GM12878 (cell line): Measurements from ENCODE around the gene CDC45.

Experiments used
- BCL11A ChIP-seq: IDR thresholded peaks from 2 replicates; pipeline ENCODE4 v1.6.1; 2011; ENCODE audit warnings: low read depth, low read length
- EP300 ChIP-seq, 2 experiments: fragments of 150-350 bp in 1 of 2; IDR thresholded peaks; 2 replicates each; pipeline ENCODE4 v1.6.1; 2011 to 2012; ENCODE audit warnings: low read depth in 2 of 2, low read length in 2 of 2, borderline replicate concordance in 1 of 2, improper control_type of control experiment in 1 of 2, inconsistent platforms in 1 of 2; ENCODE audit not compliant: control insufficient read depth in 1 of 2
- ETV6 ChIP-seq, 2 experiments: fragments of 450-650 bp in 1 of 2; IDR thresholded peaks in 1 of 2; conservative IDR thresholded peaks in 1 of 2; 2 replicates each; pipeline ENCODE4 v1.6.1; 2014; ENCODE audit warnings: antibody characterized with exemption in 1 of 2, borderline replicate concordance in 1 of 2, low read depth in 1 of 2, mild to moderate bottlenecking in 1 of 2, moderate library complexity in 1 of 2
- IRF4 ChIP-seq: IDR thresholded peaks from 2 replicates; pipeline ENCODE4 v1.6.1; 2011; ENCODE audit warnings: low read depth, low read length
- JUND ChIP-seq: IDR thresholded peaks from 2 replicates; pipeline ENCODE4 v1.6.1; 2012; ENCODE audit warnings: low read depth, mild to moderate bottlenecking, low read length, improper control_type of control experiment, moderate library complexity
- RAD21 ChIP-seq: IDR thresholded peaks from 2 replicates; pipeline ENCODE4 v1.6.1; 2011; ENCODE audit warnings: mild to moderate bottlenecking, low read depth, low read length, moderate library complexity; ENCODE audit not compliant: insufficient read depth
- SIN3A ChIP-seq: IDR thresholded peaks from 2 replicates; pipeline ENCODE4 v1.6.1; 2012; ENCODE audit warnings: low read depth, low read length, improper control_type of control experiment
- TAF1 ChIP-seq: IDR thresholded peaks from 2 replicates; pipeline ENCODE4 v1.6.1; 2011; ENCODE audit warnings: mild to moderate bottlenecking, low read depth, low read length, borderline replicate concordance
- TF ChIP-seq, protein P1 (sequence below), 3 experiments: IDR thresholded peaks in 2 of 3; conservative IDR thresholded peaks in 1 of 3; 2 replicates each; pipeline ENCODE4 v1.5.1; 2011; ENCODE audit warnings: low read depth in 3 of 3, low read length in 3 of 3, mild to moderate bottlenecking in 3 of 3, control low read depth in 2 of 3, moderate library complexity in 2 of 3, inconsistent platforms in 1 of 3, mixed read lengths in 1 of 3; ENCODE audit not compliant: control insufficient read depth in 2 of 3, insufficient read depth in 1 of 3; ENCODE audit errors: extremely low read depth in 1 of 3
- TF ChIP-seq, protein P2 (sequence below): fragments of 450-650 bp; formaldehyde crosslinking; IDR thresholded peaks from 2 replicates; pipeline ENCODE4 v1.4.0; 2022; ENCODE audit warnings: mild to moderate bottlenecking, moderate library complexity

DNA sequence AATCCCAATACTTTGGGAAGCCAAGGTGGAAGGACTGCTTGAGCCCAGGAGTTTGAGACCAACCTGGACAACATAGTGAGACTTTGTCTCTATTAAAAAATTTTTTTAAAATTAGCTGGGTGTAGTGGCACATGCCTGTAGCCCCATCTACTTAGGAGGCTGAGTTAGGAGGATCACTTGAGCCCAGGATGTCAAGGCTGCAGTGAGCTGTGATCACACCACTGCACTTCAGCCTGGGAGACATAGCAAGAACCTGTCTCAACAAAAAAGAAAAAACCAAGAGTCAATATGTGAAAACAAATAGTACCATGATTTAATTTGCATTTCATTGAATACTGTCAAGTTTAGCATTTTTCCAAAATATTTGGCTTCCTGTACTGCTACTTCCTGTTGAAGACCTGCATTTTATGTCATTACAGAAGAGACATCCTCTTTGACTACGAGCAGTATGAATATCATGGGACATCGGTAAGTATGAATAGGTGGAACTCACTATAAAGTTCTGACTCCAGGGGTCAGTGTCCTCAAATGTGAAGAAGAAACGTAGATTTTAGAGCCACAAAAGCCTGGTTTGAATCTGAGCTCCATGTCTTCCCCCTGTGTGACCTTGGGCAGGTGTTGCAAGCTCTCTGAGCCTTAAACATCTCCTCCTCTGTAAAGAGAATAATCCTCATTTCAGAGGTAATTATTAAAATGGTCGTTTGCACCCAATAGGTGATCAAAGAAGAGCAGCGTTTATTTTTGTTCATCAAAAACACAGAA, 16.0 kb downstream of the CDC45 start:
- TF ChIP-seq TAF1: no peak
- no peak for TF ChIP-seq EP300 (IDR thresholded peaks at IDR 0.05; ENCODE audit: borderline replicate concordance in 1 of 2, control insufficient read depth in 1 of 2, low read depth in 2 of 2, low read length in 2 of 2)
- TF ChIP-seq, protein P1, sequence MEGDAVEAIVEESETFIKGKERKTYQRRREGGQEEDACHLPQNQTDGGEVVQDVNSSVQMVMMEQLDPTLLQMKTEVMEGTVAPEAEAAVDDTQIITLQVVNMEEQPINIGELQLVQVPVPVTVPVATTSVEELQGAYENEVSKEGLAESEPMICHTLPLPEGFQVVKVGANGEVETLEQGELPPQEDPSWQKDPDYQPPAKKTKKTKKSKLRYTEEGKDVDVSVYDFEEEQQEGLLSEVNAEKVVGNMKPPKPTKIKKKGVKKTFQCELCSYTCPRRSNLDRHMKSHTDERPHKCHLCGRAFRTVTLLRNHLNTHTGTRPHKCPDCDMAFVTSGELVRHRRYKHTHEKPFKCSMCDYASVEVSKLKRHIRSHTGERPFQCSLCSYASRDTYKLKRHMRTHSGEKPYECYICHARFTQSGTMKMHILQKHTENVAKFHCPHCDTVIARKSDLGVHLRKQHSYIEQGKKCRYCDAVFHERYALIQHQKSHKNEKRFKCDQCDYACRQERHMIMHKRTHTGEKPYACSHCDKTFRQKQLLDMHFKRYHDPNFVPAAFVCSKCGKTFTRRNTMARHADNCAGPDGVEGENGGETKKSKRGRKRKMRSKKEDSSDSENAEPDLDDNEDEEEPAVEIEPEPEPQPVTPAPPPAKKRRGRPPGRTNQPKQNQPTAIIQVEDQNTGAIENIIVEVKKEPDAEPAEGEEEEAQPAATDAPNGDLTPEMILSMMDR (IDR thresholded peaks at IDR 0.05 in 2 of 3, conservative IDR thresholded peaks at IDR 0.05 in 1 of 3; ENCODE audit: control insufficient read depth in 2 of 3, extremely low read depth in 1 of 3, insufficient read depth in 1 of 3, low read depth in 3 of 3, low read length in 3 of 3): 0 out of 6 replicates have a peak, but pooled peaks of 1 of the 3 experiments have one; percentile 4
- no peak for TF ChIP-seq ETV6 (conservative IDR thresholded peaks at IDR 0.05 in 1 of 2, IDR thresholded peaks at IDR 0.05 in 1 of 2; ENCODE audit: borderline replicate concordance in 1 of 2, low read depth in 1 of 2)
- TF ChIP-seq, protein P2, sequence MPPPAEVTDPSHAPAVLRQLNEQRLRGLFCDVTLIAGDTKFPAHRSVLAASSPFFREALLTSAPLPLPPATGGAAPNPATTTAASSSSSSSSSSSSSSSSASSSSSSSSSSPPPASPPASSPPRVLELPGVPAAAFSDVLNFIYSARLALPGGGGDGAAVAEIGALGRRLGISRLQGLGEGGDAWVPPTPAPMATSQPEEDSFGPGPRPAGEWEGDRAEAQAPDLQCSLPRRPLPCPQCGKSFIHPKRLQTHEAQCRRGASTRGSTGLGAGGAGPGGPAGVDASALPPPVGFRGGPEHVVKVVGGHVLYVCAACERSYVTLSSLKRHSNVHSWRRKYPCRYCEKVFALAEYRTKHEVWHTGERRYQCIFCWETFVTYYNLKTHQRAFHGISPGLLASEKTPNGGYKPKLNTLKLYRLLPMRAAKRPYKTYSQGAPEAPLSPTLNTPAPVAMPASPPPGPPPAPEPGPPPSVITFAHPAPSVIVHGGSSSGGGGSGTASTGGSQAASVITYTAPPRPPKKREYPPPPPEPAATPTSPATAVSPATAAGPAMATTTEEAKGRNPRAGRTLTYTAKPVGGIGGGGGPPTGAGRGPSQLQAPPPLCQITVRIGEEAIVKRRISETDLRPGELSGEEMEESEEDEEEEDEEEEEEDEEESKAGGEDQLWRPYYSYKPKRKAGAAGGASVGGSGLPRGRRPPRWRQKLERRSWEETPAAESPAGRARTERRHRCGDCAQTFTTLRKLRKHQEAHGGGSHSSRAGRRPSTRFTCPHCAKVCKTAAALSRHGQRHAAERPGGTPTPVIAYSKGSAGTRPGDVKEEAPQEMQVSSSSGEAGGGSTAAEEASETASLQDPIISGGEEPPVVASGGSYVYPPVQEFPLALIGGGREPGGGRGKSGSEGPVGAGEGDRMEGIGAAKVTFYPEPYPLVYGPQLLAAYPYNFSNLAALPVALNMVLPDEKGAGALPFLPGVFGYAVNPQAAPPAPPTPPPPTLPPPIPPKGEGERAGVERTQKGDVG (CRISPR knock-in tag): no peak
- no peak for TF ChIP-seq JUND
- TF ChIP-seq BCL11A: no peak
- TF ChIP-seq IRF4: no peak
- TF ChIP-seq RAD21: no peak
- TF ChIP-seq SIN3A: no peak
